ENCODE measurements around the gene AP2A2. TPM values are rescaled to one million over a fixed set of nuclear protein-coding genes. Genes with fewer than 3 reads are reported as not detected.

Gene AP2A2
- total RNA-seq, 1 donor from 2014 or later = 228 TPM

DNA sequence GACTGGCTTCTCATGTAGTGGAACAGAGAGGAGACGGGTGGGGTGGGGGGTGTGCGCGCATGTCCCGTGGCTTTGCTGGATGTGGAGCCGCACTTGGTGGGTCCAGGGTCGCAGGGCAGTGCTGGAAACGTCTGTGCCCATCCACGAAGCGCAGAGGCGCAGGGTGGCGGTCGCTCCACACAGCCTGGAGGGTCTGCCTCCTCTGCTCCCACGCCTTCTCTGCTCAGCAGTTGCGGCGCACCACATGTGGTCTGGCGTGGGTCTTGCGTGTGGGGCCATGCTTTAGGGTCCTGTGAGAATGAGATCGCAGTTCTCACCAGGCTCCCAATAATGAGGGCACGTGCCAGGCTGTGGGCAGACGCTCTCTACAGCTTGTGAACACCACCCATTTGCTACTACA is 60.2 kb downstream of the AP2A2 start:
- no peak overlapping the region for H3K4me3 Mint-ChIP-seq (ENCODE audit: unreplicated experiment)
- H3K4me1 Mint-ChIP-seq (ENCODE audit: low read depth, unreplicated experiment) = peaks cover 3% of the 10 kb centered on the region
- peaks cover 5% of the 10 kb centered on the region for H3K9me3 Mint-ChIP-seq (ENCODE audit: unreplicated experiment)
- no peak overlapping the region for H3K27ac Mint-ChIP-seq (ENCODE audit: unreplicated experiment)
- peaks cover 10% of the 10 kb centered on the region for H3K27me3 Mint-ChIP-seq (ENCODE audit: unreplicated experiment)
- TF ChIP-seq, protein P1, sequence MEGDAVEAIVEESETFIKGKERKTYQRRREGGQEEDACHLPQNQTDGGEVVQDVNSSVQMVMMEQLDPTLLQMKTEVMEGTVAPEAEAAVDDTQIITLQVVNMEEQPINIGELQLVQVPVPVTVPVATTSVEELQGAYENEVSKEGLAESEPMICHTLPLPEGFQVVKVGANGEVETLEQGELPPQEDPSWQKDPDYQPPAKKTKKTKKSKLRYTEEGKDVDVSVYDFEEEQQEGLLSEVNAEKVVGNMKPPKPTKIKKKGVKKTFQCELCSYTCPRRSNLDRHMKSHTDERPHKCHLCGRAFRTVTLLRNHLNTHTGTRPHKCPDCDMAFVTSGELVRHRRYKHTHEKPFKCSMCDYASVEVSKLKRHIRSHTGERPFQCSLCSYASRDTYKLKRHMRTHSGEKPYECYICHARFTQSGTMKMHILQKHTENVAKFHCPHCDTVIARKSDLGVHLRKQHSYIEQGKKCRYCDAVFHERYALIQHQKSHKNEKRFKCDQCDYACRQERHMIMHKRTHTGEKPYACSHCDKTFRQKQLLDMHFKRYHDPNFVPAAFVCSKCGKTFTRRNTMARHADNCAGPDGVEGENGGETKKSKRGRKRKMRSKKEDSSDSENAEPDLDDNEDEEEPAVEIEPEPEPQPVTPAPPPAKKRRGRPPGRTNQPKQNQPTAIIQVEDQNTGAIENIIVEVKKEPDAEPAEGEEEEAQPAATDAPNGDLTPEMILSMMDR (IDR thresholded peaks at IDR 0.05; ENCODE audit: partially characterized antibody, unreplicated experiment) = no peak
- H3K36me3 Mint-ChIP-seq (ENCODE audit: unreplicated experiment) = no peaks in the 10 kb centered on the region
- DNase-seq = no peak

DNA sequence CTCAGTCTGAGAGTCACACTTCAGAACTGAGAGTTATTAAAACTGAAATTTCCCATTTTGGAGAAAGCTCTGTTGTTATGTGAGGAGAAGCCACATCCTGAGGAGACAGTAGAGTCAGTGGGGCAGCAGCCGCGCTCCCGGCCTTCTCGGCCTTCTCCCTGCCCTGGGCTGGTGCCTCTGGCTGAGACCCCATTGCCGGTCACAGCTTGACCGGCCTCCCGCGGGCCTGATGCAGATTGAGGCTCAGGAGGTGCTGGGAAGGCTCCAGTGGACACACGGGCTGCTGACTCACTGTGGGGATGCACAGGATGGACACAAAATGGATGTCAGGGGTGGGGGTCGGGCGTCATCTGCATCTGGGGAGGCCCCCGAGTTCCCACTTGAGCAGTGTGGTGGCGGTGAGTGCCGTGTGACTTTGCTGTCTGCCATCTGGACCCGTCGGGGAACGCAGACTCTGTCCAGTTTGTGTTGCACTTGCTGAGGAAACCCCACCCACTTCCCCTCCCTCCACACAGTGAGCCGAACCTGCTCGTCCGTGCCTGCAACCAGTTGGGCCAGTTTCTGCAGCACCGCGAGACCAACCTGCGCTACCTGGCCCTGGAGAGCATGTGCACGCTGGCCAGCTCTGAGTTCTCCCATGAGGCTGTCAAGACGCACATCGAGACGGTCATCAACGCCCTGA is 60.7 kb downstream of the AP2A2 start:
- Mint-ChIP-seq H3K27me3 (ENCODE audit: unreplicated experiment) (peaks cover 11% of the 10 kb centered on the region), H3K9me3 (ENCODE audit: unreplicated experiment) (peaks cover 8% of the 10 kb centered on the region), H3K27ac (ENCODE audit: unreplicated experiment) (no peak overlapping the region), H3K4me3 (ENCODE audit: unreplicated experiment) (no peak overlapping the region), H3K4me1 (ENCODE audit: low read depth, unreplicated experiment) (no peaks in the 10 kb centered on the region), H3K36me3 (ENCODE audit: unreplicated experiment) (no peaks in the 10 kb centered on the region)
- TF ChIP-seq, protein P1 (IDR thresholded peaks at IDR 0.05; ENCODE audit: partially characterized antibody, unreplicated experiment) = no peak
- no peak for DNase-seq

DNA sequence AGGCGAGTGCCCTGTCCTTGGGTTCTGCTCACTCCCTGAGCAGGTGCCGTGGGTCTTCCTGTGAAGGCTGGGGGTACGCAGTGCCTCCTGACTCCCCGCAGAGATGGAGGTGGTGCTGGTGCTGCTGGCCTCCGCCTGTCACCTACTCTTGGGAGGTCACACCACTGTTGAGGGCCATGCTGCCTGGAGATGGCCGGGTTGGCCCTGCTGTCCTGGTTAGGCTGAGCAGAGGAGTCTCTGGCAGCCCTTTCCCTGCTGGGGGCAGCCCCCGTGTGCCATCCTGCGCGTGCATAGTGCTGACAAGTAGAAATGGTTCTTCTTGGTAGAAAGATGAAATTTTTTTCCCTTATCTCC is 61.3 kb downstream of the AP2A2 start:
- no peaks in the 10 kb centered on the region for H3K4me1 Mint-ChIP-seq (ENCODE audit: low read depth, unreplicated experiment)
- DNase-seq = no peak
- H3K27ac Mint-ChIP-seq (ENCODE audit: unreplicated experiment) = no peak overlapping the region
- no peaks in the 10 kb centered on the region for H3K36me3 Mint-ChIP-seq (ENCODE audit: unreplicated experiment)
- peaks cover 11% of the 10 kb centered on the region for H3K27me3 Mint-ChIP-seq (ENCODE audit: unreplicated experiment)
- TF ChIP-seq, protein P1 (IDR thresholded peaks at IDR 0.05; ENCODE audit: partially characterized antibody, unreplicated experiment) = no peak
- no peak overlapping the region for H3K4me3 Mint-ChIP-seq (ENCODE audit: unreplicated experiment)
- H3K9me3 Mint-ChIP-seq (ENCODE audit: unreplicated experiment) = peaks cover 8% of the 10 kb centered on the region

GRCh38 chr11:987671-988070 is 62.0 kb downstream of the AP2A2 start:
- no peak overlapping the region for H3K27ac Mint-ChIP-seq (ENCODE audit: unreplicated experiment)
- TF ChIP-seq, protein P1 (IDR thresholded peaks at IDR 0.05; ENCODE audit: partially characterized antibody, unreplicated experiment) = no peak
- H3K4me3 Mint-ChIP-seq (ENCODE audit: unreplicated experiment) = no peak overlapping the region
- DNase-seq = no peak
- peaks cover 9% of the 10 kb centered on the region for H3K9me3 Mint-ChIP-seq (ENCODE audit: unreplicated experiment)
- no peaks in the 10 kb centered on the region for H3K36me3 Mint-ChIP-seq (ENCODE audit: unreplicated experiment)
- peaks cover 11% of the 10 kb centered on the region for H3K27me3 Mint-ChIP-seq (ENCODE audit: unreplicated experiment)
- no peaks in the 10 kb centered on the region for H3K4me1 Mint-ChIP-seq (ENCODE audit: low read depth, unreplicated experiment)

GRCh38 chr11:990101-990500 is 64.4 kb downstream of the AP2A2 start:
- TF ChIP-seq, protein P1 (IDR thresholded peaks at IDR 0.05; ENCODE audit: partially characterized antibody, unreplicated experiment) = no peak
- Mint-ChIP-seq H3K27me3 (ENCODE audit: unreplicated experiment) (peaks cover 14% of the 10 kb centered on the region), H3K4me1 (ENCODE audit: low read depth, unreplicated experiment) (peaks cover 1% of the 10 kb centered on the region), H3K36me3 (ENCODE audit: unreplicated experiment) (no peaks in the 10 kb centered on the region), H3K9me3 (ENCODE audit: unreplicated experiment) (peaks cover 12% of the 10 kb centered on the region), H3K4me3 (ENCODE audit: unreplicated experiment) (no peak overlapping the region), H3K27ac (ENCODE audit: unreplicated experiment) (no peak overlapping the region)
- no peak for DNase-seq

All from glutamatergic neuron (in vitro differentiated cells).